Progenitor cell of endocrine pancreas (in vitro differentiated cells): ENCODE data around the gene ARHGAP6. TPM values are rescaled to one million over a fixed set of nuclear protein-coding genes. Genes with fewer than 3 reads are reported as not detected.

Experiments used
- DNase-seq: peaks from one replicate; pipeline ENCODE4 v3.0.0; 2021; ENCODE audit warnings: low spot score; ENCODE audit not compliant: unreplicated experiment
- H3K27ac Mint-ChIP-seq: 2 replicates; pipeline ENCODE4 v1.8.0; 2021; ENCODE audit warnings: mild to moderate bottlenecking, moderate library complexity, mixed read lengths
- H3K27me3 Mint-ChIP-seq: 2 replicates; pipeline ENCODE4 v1.8.0; 2021; ENCODE audit warnings: mixed read lengths
- H3K36me3 Mint-ChIP-seq: 2 replicates; pipeline ENCODE4 v1.8.0; 2022; ENCODE audit warnings: mixed read lengths; ENCODE audit not compliant: insufficient read depth
- H3K4me1 Mint-ChIP-seq: 2 replicates; pipeline ENCODE4 v1.8.0; 2021; ENCODE audit warnings: low read depth, mixed read lengths
- H3K4me3 Mint-ChIP-seq: 2 replicates; pipeline ENCODE4 v1.8.0; 2021; ENCODE audit warnings: low read depth, mild to moderate bottlenecking, moderate library complexity, mixed read lengths
- H3K9me3 Mint-ChIP-seq: 2 replicates; pipeline ENCODE4 v1.8.0; 2021; ENCODE audit warnings: low read depth, mixed read lengths
- total RNA-seq: library from RNA; stranded (reverse); gene quantifications from 2 replicates; pipeline ENCODE4 v1.2.1, GENCODE V29; 2021
- TF ChIP-seq, protein P1 (sequence below): fragments of 200-600 bp; sonication (generic); IDR thresholded peaks from one replicate; pipeline ENCODE4 v1.5.0; 2021; ENCODE audit warnings: antibody characterized with exemption, mild to moderate bottlenecking; ENCODE audit not compliant: unreplicated experiment

ARHGAP6 gene
- total RNA-seq, 1 donor from 2014 or later: 1.9 TPM

DNA sequence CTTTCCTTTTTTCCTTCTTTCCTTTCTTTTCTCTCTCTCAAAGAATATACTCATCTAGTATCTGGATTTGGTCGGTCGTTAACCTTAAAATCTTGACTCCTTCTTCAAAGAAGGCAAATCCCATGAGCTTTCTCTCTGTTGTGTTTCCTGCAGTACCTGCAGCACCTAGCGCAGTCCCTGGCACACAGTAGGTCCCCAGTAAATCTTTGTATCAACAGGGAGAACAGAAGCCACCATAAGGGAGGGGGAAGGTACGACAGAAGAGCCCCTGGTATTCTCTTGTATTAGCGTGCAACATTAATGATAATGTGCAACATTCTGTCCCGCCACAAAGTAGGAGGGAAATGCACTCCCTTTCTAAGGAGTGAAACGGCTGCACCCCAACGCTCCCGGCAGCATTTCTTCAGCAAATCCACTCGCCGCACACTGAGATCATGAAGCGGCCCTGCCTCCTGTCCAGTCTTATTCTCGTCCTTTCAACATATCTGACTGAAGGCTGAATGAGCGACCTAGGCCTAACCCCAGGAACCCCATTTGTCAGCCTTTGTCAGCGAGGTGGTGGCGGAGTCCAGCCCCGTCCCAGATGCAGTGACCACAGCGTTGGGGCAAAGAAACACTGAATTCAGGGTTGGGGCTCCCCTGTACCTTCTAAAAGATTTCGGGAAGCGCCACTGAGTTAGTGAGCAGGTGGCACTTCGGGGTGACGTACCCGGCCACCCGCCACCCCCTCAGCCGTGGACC is 238.8 kb downstream of the ARHGAP6 start:
- peaks cover 12% of the 10 kb centered on the region for H3K27me3 Mint-ChIP-seq
- no peak for DNase-seq
- H3K36me3 Mint-ChIP-seq: no peaks in the 10 kb centered on the region
- TF ChIP-seq, protein P1, sequence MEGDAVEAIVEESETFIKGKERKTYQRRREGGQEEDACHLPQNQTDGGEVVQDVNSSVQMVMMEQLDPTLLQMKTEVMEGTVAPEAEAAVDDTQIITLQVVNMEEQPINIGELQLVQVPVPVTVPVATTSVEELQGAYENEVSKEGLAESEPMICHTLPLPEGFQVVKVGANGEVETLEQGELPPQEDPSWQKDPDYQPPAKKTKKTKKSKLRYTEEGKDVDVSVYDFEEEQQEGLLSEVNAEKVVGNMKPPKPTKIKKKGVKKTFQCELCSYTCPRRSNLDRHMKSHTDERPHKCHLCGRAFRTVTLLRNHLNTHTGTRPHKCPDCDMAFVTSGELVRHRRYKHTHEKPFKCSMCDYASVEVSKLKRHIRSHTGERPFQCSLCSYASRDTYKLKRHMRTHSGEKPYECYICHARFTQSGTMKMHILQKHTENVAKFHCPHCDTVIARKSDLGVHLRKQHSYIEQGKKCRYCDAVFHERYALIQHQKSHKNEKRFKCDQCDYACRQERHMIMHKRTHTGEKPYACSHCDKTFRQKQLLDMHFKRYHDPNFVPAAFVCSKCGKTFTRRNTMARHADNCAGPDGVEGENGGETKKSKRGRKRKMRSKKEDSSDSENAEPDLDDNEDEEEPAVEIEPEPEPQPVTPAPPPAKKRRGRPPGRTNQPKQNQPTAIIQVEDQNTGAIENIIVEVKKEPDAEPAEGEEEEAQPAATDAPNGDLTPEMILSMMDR: no peak
- peaks cover 5% of the 10 kb centered on the region for H3K4me1 Mint-ChIP-seq
- H3K27ac Mint-ChIP-seq: no peak overlapping the region
- H3K4me3 Mint-ChIP-seq: peak overlapping the region; percentile 70
- peaks cover 9% of the 10 kb centered on the region for H3K9me3 Mint-ChIP-seq

DNA sequence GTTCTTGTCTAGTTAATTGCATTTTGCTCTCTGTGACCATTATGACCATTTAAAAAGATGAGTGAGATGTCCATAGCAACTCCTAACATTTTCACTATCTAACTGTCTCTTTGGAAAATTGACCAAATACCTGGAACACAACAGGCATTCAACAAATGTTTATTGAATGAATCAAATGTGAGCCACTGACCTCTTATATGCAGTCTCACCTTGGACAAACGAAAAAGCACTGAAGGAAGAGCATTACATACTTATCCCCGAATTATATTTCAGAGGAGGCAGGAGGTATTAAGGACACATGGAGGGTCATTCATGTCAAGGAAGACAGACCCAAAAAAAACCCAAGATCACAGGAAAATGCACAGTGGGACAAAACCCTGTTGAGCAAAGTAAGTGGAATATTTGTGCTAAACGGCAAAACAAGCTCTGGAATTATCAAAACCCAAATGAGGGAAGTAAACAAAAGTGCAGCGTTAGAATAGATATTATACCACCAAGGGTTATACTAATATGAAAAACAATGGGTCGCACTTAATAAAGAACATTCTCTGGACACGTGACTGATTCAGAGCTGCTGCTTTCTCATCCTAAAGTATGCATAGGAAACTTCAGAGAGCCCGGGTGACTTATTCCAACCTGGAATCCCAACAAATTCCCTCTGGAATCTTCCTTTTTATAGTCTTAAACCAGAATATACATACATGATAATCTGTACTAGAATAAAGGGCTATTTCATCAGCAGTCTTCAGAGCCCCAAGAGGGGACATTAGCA is 240.6 kb downstream of the ARHGAP6 start:
- H3K27me3 Mint-ChIP-seq: peaks cover 12% of the 10 kb centered on the region
- no peak overlapping the region for H3K27ac Mint-ChIP-seq
- H3K4me3 Mint-ChIP-seq: no peak overlapping the region
- TF ChIP-seq, protein P1: no peak
- peaks cover 5% of the 10 kb centered on the region for H3K4me1 Mint-ChIP-seq
- peaks cover 9% of the 10 kb centered on the region for H3K9me3 Mint-ChIP-seq
- H3K36me3 Mint-ChIP-seq: no peaks in the 10 kb centered on the region
- DNase-seq: no peak

GRCh38 chrX:11423949-11424348 is 241.8 kb downstream of the ARHGAP6 start:
- Mint-ChIP-seq H3K4me3 (no peak overlapping the region), H3K4me1 (peaks cover 5% of the 10 kb centered on the region), H3K27me3 (peaks cover 12% of the 10 kb centered on the region), H3K27ac (no peak overlapping the region), H3K36me3 (no peaks in the 10 kb centered on the region), H3K9me3 (peaks cover 10% of the 10 kb centered on the region)
- TF ChIP-seq, protein P1: no peak
- DNase-seq: no peak

DNA sequence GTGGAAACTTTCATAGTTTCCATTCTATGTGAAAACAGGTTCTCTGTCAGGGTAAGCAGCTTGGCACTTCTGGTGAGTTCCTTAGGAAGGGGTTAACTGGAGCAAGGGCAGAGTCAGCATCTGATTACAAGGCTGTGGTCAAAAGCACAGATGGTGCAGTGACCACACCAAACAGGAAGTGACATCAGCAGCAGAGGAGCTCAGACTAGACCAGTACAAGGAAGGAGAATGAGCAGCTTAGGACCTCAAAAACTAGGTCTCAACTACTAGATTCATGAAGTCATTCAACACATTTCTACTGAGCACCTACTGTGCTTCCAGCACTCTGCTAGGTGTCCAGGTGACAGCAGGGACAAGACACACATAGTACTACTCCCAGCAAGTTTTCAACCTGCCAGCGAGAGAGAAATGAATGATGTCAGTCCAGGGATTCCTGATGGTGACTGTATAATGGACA is 242.3 kb downstream of the ARHGAP6 start:
- Mint-ChIP-seq H3K9me3 (peaks cover 12% of the 10 kb centered on the region), H3K27ac (no peak overlapping the region), H3K27me3 (peaks cover 12% of the 10 kb centered on the region), H3K4me3 (no peak overlapping the region), H3K36me3 (no peaks in the 10 kb centered on the region), H3K4me1 (peaks cover 5% of the 10 kb centered on the region)
- DNase-seq: no peak
- TF ChIP-seq, protein P1: no peak

DNA sequence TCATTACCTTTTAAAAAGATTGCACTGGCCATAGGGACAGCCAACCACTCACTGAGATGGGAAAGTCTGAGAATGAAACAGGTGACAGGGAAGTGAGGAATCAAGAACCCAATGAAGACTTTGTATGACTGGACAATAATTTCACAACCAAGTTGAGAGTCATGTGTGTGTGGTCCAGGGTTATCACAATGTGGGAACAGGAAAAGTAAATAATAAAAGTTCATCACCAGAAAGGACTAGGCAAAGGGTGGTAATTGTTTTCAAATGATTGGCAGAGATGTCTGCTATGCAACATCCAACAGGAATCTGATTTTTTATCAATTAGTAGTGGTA is 243.2 kb downstream of the ARHGAP6 start:
- TF ChIP-seq, protein P1: no peak
- DNase-seq: no peak
- Mint-ChIP-seq H3K27ac (no peak overlapping the region), H3K36me3 (no peaks in the 10 kb centered on the region), H3K4me3 (no peak overlapping the region), H3K4me1 (peaks cover 5% of the 10 kb centered on the region), H3K9me3 (peaks cover 12% of the 10 kb centered on the region), H3K27me3 (peaks cover 12% of the 10 kb centered on the region)
